ENCODE data around the gene GRIA2.

GRCh38 chr4:157222771-157223160, 2.2 kb downstream of the GRIA2 start:
- TF ChIP-seq CTCF (IDR thresholded peaks at IDR 0.05; ENCODE audit: extremely low read depth in 1 of 2, insufficient read depth in 1 of 2, low read depth in 1 of 2, low read length in 2 of 2) = no peak
- no peak for TF ChIP-seq POLR2A (IDR thresholded peaks at IDR 0.05; ENCODE audit: low read depth, low read length)
